ENCODE data around the gene ANXA10. TPM values are rescaled to one million over a fixed set of nuclear protein-coding genes. Genes with fewer than 3 reads are reported as not detected.
A peak's percentile ranks its signal among the peaks of the same experiment; 100 is the strongest.

Gene ANXA10
- total RNA-seq, 2 donors from 2014 or later = not detected

DNA sequence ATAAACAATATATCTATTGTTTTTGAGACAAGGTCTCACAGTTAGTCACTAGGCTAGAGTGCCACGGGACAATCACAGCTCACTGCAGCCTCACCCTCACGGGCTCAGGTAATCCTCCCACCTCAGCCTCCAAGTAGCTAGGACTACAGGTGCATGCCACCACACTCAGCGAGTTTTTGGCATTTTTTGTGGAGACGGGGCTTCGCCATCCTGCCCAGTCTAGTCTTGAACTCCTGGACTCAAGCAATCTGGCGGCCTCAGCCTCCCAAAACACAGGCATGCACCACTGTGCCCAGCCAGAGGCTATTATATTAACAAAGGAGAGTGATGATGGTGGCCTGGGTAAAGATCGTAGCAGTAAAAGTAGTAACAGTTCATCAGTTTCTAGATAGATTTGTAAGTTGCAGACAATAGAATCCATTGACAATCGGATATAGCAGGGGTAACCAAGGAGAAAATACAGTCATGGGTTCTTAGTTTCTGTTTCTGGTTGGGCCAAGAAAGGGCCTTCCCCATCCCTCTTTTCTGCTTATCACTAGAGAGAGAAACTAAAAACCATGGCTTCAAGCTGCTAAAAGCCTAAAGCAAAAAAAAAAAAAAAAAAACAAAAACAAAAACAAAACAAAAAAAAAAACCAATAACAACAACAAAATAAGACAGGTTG is 60.6 kb downstream of the ANXA10 start:
- Histone ChIP-seq H3K27ac (no peak overlapping the region), H3K4me1 (no peaks in the 10 kb centered on the region), H3K27me3 (no peaks in the 10 kb centered on the region), H3K4me3 (no peak overlapping the region), H3K9me3 (no peaks in the 10 kb centered on the region), H3K36me3 (no peaks in the 10 kb centered on the region)
- DNase-seq (ENCODE audit: low spot score) = no peak
- TF ChIP-seq, protein P1, sequence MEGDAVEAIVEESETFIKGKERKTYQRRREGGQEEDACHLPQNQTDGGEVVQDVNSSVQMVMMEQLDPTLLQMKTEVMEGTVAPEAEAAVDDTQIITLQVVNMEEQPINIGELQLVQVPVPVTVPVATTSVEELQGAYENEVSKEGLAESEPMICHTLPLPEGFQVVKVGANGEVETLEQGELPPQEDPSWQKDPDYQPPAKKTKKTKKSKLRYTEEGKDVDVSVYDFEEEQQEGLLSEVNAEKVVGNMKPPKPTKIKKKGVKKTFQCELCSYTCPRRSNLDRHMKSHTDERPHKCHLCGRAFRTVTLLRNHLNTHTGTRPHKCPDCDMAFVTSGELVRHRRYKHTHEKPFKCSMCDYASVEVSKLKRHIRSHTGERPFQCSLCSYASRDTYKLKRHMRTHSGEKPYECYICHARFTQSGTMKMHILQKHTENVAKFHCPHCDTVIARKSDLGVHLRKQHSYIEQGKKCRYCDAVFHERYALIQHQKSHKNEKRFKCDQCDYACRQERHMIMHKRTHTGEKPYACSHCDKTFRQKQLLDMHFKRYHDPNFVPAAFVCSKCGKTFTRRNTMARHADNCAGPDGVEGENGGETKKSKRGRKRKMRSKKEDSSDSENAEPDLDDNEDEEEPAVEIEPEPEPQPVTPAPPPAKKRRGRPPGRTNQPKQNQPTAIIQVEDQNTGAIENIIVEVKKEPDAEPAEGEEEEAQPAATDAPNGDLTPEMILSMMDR (IDR thresholded peaks at IDR 0.05) = no peak

DNA sequence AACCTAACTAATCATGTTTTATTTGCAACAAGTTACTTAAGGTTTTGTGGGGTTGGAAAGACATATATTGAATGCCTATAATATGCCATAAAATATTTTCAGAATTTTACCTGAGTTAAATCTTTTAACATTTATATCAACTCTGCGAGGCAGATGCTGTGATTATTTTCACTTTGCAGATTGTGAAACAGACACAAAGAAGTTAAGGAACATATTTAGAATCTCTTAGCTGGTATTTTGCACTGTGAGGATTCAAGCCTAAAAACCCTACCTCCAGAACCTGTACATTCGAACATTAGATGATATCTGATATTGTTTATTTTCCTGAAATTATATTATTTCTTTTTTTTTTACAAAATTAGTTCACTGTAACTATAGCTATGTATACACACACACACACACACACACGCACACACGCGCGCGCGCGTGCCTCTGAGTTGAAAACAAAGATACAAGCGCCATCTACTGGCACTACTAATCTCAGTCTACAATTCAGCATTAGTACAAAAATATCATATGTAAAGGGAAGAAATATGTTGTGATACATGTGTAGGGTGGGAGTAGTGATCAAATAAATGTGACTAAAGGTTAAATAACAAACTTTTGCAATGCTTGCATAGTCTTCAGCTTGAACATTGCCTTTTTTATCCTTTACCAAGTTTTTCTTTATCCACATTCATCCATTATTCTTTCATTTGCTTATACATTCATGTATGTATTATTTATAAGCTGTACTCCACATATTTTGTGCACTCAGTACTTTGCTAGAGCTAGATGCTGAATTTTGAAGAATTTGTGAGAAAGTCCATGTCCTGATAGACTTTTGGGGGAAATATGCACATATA is 61.5 kb downstream of the ANXA10 start:
- peak; percentile 73 for DNase-seq (ENCODE audit: low spot score)
- TF ChIP-seq, protein P1 (IDR thresholded peaks at IDR 0.05) = peak; percentile 48 to 77
- Histone ChIP-seq H3K36me3 (no peaks in the 10 kb centered on the region), H3K27ac (no peak overlapping the region), H3K4me1 (no peaks in the 10 kb centered on the region), H3K9me3 (peaks cover 0 to 1% of the 10 kb centered on the region in 2 donors), H3K27me3 (no peaks in the 10 kb centered on the region), H3K4me3 (peak overlapping the region in 1 of 2 donors; percentile 13)

DNA sequence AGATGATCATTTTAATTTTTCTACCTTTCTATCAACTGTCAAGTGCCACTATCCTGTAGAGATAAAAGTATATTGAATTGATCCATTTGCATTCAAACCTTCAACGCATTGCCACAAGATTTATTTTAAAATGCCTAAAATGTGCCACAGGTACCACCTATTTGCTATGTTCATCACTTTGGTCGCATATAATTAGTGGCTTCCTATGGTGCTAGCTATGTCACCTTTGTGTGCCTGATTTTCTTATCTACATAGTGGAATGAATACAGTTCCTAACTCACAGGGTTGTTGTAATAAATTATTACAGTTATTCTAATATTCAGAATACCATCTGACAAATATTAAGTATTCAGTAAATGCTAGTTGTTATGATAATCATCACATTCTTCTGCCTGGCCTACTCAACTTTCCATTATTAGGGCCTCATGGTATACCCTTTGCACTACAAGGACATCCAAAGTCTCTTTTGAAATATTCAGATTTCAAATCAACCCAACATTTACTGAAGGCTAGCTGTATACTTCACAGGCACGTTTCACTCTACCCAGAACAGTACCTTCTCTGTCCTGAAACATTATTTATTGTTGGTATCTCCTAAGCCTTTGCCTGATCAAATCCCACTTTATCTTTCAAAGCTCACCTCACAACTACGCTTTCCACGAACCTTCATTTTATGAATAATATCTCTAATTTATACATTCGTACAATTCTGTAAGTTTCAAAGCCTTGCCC is 62.4 kb downstream of the ANXA10 start:
- Histone ChIP-seq H3K27me3 (no peaks in the 10 kb centered on the region), H3K4me1 (no peaks in the 10 kb centered on the region), H3K9me3 (peaks cover 0 to 6% of the 10 kb centered on the region in 2 donors), H3K27ac (no peak overlapping the region), H3K4me3 (no peak overlapping the region), H3K36me3 (no peaks in the 10 kb centered on the region)
- no peak for DNase-seq (ENCODE audit: low spot score)
- TF ChIP-seq, protein P1 (IDR thresholded peaks at IDR 0.05) = no peak

DNA sequence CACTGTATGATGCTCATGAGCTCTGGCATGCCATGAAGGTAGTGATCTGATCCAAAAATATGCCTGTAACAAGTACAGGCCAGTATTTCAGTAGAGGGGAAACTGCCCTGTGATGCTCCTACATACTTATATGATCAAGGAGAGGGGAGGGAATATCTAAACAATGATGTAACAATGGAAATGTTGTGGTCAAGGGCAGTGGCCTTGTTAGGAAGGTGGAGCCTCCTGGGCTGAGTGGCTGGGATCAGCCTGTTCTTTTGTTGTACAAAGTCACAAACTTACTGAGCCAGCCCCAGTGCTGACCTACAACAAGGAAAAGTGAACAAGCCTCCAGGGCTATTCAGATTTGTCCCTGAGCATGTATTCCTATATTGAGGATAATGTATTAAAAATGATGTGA is 70.3 kb downstream of the ANXA10 start:
- Histone ChIP-seq H3K4me3 (no peak overlapping the region), H3K36me3 (no peaks in the 10 kb centered on the region), H3K4me1 (no peaks in the 10 kb centered on the region), H3K27ac (no peak overlapping the region), H3K27me3 (no peaks in the 10 kb centered on the region), H3K9me3 (peaks cover 0 to 10% of the 10 kb centered on the region in 2 donors)
- DNase-seq (ENCODE audit: low spot score) = no peak
- TF ChIP-seq, protein P1 (IDR thresholded peaks at IDR 0.05) = no peak

DNA sequence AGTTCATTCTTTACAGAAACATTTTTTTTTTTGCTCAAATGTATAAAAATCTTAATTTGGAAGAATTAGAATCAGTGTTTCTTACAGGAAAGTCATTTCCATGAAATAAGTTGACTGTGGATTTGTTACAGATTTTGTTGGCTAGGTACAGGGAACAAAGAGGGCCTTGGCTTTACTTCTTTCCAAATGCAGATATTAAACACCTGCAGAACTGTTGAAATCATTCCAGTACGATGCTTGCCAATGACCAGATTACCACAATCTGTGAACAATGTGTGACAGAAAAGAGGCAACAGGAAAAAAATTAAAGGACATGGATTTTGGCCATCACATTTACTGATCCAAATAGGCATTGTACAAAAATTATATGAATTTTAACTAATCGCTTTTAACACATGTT is 70.8 kb downstream of the ANXA10 start:
- no peaks in the 10 kb centered on the region for H3K36me3 ChIP-seq
- H3K9me3 ChIP-seq = peaks cover 0 to 10% of the 10 kb centered on the region in 2 donors
- H3K27ac ChIP-seq = no peak overlapping the region
- no peak overlapping the region for H3K4me3 ChIP-seq
- DNase-seq (ENCODE audit: low spot score) = no peak
- no peaks in the 10 kb centered on the region for H3K4me1 ChIP-seq
- no peaks in the 10 kb centered on the region for H3K27me3 ChIP-seq
- TF ChIP-seq, protein P1 (IDR thresholded peaks at IDR 0.05) = no peak
